GM12892 (cell line): ENCODE results near the gene CBLN1.

Source experiments
- POLR2A ChIP-seq: IDR thresholded peaks from 2 replicates; pipeline ENCODE4 v1.6.1; 2011; ENCODE audit warnings: low read depth, low read length, control low read depth
- POLR2AphosphoS5 ChIP-seq: IDR thresholded peaks from 2 replicates; pipeline ENCODE4 v1.6.1; 2011; ENCODE audit warnings: low read depth, low read length, control low read depth
- TAF1 ChIP-seq: IDR thresholded peaks from 2 replicates; pipeline ENCODE4 v1.6.1; 2011; ENCODE audit warnings: low read depth, mild to moderate bottlenecking, control low read depth, low read length, borderline replicate concordance

- TF ChIP-seq POLR2AphosphoS5, result no peak
- TF ChIP-seq POLR2A, result no peak
- no peak for TF ChIP-seq TAF1
Observed at GRCh38 chr16:49283376-49284049, 1.9 kb upstream of the CBLN1 start.
